SK-N-SH treated with all-trans-retinoic acid at 6 μM for 48 hours (cell line): Measurements from ENCODE around the gene COL7A1.

Experiments used
- ARNTL ChIP-seq: fragments of 450-650 bp; formaldehyde crosslinking; IDR thresholded peaks from 2 replicates; pipeline ENCODE4 v1.5.0; 2020; ENCODE audit warnings: low read depth, mild to moderate bottlenecking, moderate library complexity, borderline replicate concordance
- GLIS3 ChIP-seq: fragments of 250-450 bp; sonication (Bioruptor Pico); IDR thresholded peaks from 2 replicates; pipeline ENCODE4 v1.5.0; 2020; ENCODE audit warnings: mild to moderate bottlenecking, moderate library complexity
- OSR1 ChIP-seq: fragments of 250-450 bp; sonication (Bioruptor Pico); IDR thresholded peaks from 2 replicates; pipeline ENCODE4 v1.8.0; 2022; ENCODE audit warnings: moderate library complexity, mild to moderate bottlenecking, inconsistent platforms
- RARB ChIP-seq: fragments of 250-450 bp; sonication (Bioruptor Pico); IDR thresholded peaks from 2 replicates; pipeline ENCODE4 v1.8.0; 2021; ENCODE audit warnings: mild to moderate bottlenecking, moderate library complexity
- ZFP3 ChIP-seq: fragments of 250-450 bp; sonication (Bioruptor Pico); IDR thresholded peaks from 2 replicates; pipeline ENCODE4 v1.5.0; 2020; ENCODE audit warnings: mild to moderate bottlenecking, moderate library complexity
- ZFP30 ChIP-seq: fragments of 450-650 bp; formaldehyde crosslinking; IDR thresholded peaks from 2 replicates; pipeline ENCODE4 v1.5.0; 2022; ENCODE audit warnings: mild to moderate bottlenecking, moderate library complexity
- ZNF565 ChIP-seq: fragments of 450-650 bp; formaldehyde crosslinking; conservative IDR thresholded peaks from 2 replicates; pipeline ENCODE4 v1.5.0; 2020; ENCODE audit warnings: low read depth, mild to moderate bottlenecking, moderate library complexity
- ZNF70 ChIP-seq: fragments of 450-650 bp; formaldehyde crosslinking; IDR thresholded peaks from 2 replicates; pipeline ENCODE4 v1.5.0; 2020; ENCODE audit warnings: mild to moderate bottlenecking, moderate library complexity
- ZNF8 ChIP-seq: fragments of 450-650 bp; formaldehyde crosslinking; IDR thresholded peaks from 2 replicates; pipeline ENCODE4 v1.5.0; 2020; ENCODE audit warnings: mild to moderate bottlenecking, moderate library complexity
- TF ChIP-seq, protein P1 (sequence below): fragments of 250-450 bp; sonication (Bioruptor Pico); IDR thresholded peaks from 2 replicates; pipeline ENCODE4 v1.5.1; 2021; ENCODE audit warnings: mild to moderate bottlenecking, moderate library complexity
- TF ChIP-seq, protein P2 (sequence below): fragments of 250-450 bp; sonication (Bioruptor Pico); IDR thresholded peaks from 2 replicates; pipeline ENCODE4 v1.8.0; 2020; ENCODE audit warnings: mild to moderate bottlenecking, moderate library complexity, borderline replicate concordance

DNA sequence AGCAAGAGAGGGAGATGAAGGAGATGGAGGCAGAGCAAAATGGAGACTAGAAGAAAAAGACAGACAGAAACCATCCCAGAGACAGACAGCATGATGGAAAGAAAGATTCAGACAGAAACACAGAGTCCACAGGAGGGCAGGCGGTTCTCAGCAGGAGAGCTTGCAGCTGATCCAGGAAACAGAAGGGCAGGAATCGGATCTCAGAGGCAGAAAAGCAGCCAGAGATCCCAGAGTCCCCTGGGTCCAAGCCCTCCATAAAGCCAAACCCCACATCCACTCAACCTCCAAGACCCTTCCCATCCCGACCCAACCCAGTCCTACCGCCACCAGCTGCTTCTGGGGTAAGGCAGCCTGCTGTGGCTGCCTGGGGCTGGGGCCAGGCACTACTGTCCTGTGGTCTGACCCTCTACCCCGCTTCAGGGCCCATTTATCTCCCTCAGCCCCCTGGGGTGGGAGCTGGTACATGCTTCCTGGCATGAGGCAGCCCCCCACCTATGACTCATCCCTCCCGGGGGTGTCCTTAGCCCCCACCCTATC is 31.7 kb downstream of the COL7A1 start, which contains the start of gene UCN2:
- TF ChIP-seq GLIS3 (CRISPR knock-in tag) (no peak), ZNF70 (CRISPR knock-in tag) (no peak), ZNF8 (CRISPR knock-in tag) (no peak), ZFP30 (no peak), ARNTL (CRISPR knock-in tag) (no peak), RARB (CRISPR knock-in tag) (no peak), ZNF565 (CRISPR knock-in tag) (no peak), ZFP3 (CRISPR knock-in tag) (no peak), OSR1 (no peak)
- TF ChIP-seq, protein P1, sequence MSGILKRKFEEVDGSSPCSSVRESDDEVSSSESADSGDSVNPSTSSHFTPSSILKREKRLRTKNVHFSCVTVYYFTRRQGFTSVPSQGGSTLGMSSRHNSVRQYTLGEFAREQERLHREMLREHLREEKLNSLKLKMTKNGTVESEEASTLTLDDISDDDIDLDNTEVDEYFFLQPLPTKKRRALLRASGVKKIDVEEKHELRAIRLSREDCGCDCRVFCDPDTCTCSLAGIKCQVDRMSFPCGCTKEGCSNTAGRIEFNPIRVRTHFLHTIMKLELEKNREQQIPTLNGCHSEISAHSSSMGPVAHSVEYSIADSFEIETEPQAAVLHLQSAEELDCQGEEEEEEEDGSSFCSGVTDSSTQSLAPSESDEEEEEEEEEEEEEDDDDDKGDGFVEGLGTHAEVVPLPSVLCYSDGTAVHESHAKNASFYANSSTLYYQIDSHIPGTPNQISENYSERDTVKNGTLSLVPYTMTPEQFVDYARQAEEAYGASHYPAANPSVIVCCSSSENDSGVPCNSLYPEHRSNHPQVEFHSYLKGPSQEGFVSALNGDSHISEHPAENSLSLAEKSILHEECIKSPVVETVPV, result no peak
- TF ChIP-seq, protein P2, sequence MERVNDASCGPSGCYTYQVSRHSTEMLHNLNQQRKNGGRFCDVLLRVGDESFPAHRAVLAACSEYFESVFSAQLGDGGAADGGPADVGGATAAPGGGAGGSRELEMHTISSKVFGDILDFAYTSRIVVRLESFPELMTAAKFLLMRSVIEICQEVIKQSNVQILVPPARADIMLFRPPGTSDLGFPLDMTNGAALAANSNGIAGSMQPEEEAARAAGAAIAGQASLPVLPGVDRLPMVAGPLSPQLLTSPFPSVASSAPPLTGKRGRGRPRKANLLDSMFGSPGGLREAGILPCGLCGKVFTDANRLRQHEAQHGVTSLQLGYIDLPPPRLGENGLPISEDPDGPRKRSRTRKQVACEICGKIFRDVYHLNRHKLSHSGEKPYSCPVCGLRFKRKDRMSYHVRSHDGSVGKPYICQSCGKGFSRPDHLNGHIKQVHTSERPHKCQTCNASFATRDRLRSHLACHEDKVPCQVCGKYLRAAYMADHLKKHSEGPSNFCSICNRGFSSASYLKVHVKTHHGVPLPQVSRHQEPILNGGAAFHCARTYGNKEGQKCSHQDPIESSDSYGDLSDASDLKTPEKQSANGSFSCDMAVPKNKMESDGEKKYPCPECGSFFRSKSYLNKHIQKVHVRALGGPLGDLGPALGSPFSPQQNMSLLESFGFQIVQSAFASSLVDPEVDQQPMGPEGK (CRISPR knock-in tag), result no peak
